ENCODE results near the gene TRO.

Gene TRO

GRCh38 chrX:54979432-54979831 is 58.8 kb downstream of the TRO start:
- no peak overlapping the region for H3K4me3 ChIP-seq (replicated peaks in 1 of 2; ENCODE audit: low read depth in 2 of 2, low read length in 2 of 2)
- TF ChIP-seq CTCF (IDR thresholded peaks at IDR 0.05; ENCODE audit: low read depth, low read length) = no peak
- DNase-seq (ENCODE audit: low read depth in 2 of 2) = no peak

- DNase-seq (ENCODE audit: low read depth in 2 of 2) = no peak
- no peak overlapping the region for H3K4me3 ChIP-seq (replicated peaks in 1 of 2; ENCODE audit: low read depth in 2 of 2, low read length in 2 of 2)
- TF ChIP-seq CTCF (IDR thresholded peaks at IDR 0.05; ENCODE audit: low read depth, low read length) = no peak
Measured at GRCh38 chrX:54980334-54980733, 59.7 kb downstream of the TRO start.
